Urothelium cell line (cell line): Measurements from ENCODE around the gene ALKBH5.
A peak's percentile ranks its signal among the peaks of the same experiment; 100 is the strongest.

Experiments used
- DNase-seq: peaks from one replicate; pipeline ENCODE4 v3.0.0; 2011; ENCODE audit warnings: low spot score, mixed read lengths
- FAIRE-seq: peaks from 2 replicates; lab custom pipeline; 2011; peaks lifted over from hg19 to GRCh38; lab: Jason Lieb, UNC

The ALKBH5 gene

DNA sequence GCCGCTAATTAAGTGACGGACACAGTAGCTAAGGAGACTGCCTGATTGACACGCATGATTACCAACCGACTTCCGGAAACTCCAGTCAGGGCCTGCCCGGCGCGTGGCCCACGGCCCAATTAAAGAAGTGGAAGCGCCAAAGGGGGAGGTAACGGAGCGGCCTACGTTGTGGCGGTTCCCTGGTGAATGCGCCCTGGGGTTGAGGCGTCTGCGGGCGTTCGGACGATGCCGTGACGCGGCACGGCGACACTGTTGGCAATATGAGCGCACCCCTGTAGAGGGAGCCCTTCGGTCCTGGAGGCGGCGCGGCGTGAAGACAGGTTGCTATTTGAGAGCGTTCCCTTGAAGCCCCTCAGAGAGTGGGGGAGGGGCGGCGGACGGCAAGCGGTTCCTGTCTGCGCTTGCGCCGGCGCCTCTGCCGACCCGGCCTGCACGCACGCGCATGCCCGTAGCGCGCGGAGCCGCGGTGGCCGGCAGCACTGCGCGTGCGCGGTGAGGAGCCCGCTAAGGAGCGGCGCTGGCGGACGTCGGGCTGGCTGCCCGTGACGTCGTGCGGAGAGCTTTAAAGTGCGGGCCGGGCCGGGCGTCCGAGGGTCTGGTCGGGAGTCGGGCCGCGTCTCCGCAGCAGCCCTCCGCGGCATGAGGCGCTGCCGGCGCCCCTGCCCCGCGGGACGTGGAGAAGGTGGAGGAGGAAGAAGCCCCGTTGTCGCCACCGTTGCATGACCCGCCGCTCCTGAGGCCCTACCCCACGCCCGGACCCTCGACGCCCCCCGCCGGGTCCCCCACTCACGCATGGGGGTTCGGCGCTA, at the start of gene ALKBH5:
ALKBH5 (plus strand) TSS at position 495 of the 809 bp plus-strand sequence. CDS start 416 bp downstream, outside the sequence.
- FAIRE-seq, result peak; percentile 70

DNA sequence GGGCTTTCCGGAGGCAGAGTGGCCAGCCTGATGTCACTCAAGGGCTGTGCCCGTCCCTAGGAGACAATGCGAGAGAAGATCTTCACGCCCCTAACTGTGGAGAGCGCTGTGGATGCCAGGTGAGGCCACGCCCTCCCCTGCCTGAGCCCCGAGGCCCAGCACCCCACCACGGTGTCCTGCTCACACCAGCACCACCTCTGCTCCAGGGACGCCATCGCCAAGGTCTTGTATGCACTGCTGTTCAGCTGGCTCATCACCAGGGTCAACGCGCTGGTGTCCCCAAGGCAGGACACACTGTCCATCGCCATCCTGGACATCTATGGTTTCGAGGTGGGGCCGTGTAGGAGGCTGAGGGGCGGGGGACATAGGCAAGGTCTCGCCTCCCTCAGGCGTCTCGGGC, 47.3 kb upstream of the ALKBH5 start:
- no peak for DNase-seq
- no peak for FAIRE-seq

More for the DNA sequence above, at the start of gene ALKBH5:
- DNase-seq, result peak; percentile 99

DNA sequence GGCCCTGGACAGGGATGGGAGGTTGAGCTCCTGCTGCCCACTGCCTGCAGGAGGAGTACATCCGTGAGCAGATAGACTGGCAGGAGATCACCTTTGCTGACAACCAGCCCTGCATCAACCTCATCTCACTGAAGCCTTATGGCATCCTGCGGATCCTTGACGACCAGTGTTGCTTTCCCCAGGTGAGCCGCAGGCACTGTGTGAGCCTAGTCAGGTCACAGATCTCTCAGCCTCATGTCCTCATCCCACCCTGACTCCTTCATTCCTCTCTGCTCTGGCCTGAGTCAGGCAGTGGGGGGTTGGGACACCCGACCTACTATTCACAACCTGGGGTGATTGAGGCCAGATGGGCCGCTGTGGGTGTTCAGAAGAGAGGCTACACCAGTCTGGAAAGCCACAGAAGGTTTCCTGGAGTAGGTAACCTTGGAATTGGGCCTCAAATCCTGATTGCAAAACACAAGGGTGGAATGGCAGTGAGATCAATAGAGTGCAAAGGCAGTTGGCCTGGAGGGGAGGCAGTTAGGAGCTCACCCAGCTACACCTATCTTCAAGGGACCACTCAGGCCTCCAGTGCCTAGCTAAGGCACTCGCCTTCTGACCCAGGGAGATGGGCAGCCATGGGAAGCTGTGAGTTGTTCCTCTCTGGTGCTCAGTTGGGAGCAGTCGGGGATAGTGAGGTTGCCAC, 45.4 kb upstream of the ALKBH5 start:
- FAIRE-seq (peak; percentile 37), DNase-seq (no peak)

- DNase-seq (no peak), FAIRE-seq (no peak)
Measured at GRCh38 chr17:18139092-18139491, 44.5 kb upstream of the ALKBH5 start.

DNA sequence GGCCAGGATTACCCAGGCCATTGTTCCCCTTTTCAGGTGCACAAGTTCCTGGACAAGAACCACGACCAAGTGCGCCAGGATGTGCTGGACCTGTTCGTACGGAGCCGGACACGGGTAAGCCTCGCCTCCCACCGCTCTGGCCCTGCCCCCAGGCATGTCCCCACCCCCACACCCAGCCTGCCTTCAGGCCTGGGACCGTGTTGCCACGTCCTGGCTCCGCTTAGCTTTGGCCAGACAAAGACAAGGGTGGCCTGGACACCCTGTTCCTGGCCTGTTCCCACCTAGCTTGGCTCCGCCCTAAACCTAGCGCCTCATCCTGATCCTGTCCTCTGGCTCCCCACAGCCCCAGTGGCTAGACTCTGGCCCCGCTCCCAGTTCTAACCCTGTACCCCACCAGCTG, 44.1 kb upstream of the ALKBH5 start:
- DNase-seq, result no peak
- FAIRE-seq, result no peak

DNA sequence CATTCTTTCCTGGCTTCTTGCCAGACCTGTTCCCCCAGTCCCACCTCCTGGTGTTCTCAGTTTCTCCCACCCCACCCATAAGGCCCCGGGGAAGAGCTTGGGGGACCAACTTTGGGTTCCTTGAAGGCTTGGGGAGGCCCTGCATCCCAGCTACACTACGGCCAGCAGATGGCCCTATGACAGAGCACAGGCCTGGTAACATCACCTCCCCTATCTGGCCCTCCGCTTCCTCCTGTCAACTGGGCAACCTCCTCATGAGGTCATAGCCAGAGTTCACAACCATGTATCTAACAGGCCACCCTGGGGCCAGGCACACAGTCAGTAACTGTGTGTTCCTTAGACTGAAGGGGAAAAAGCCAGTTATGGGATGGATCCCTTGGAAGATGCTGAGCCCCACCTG, 43.7 kb upstream of the ALKBH5 start:
- DNase-seq (no peak), FAIRE-seq (no peak)

DNA sequence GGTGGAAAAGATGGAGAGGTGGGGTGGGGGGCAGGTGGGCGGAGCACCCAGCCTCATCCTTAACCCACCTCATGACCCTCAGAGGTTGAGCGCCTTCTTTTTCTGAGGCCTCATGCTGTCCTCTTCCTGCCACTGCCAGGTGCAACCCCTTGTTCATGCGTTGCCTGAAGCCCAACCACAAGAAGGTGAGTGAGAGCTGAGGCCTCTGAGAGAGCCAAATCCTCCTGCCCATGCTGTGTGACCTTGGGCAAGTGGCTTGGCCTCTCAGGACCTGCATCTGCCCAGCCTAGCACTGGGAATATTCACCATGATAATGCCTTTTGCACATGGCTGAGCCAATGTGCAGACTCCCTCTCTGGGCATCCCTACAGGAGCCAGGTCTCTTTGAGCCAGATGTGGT, 43.0 kb upstream of the ALKBH5 start:
- no peak for DNase-seq
- FAIRE-seq, result no peak

- peak; percentile 35 for FAIRE-seq
- peak; percentile 57 for DNase-seq
Measured at GRCh38 chr17:18141210-18141803, 42.3 kb upstream of the ALKBH5 start.

DNA sequence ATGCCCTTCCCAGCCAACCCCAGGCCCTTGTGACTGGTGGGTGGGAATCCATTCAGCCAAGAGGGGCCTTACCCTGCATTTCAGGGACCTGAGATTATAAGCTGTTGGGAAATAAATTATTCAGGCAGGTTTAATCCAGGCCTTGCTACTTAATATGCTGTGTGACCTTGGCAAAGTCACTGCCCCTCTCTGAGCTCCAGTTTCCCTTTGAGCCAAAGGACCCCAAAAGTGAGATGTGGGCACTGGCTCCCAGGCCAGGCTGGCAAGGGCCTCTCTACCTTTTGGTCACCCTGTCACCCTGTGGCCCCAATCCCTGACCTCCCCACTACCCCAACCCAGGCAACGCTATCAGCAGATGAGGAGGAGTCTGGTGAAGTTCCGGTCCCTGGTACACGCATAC, 41.2 kb upstream of the ALKBH5 start:
- no peak for DNase-seq
- FAIRE-seq, result no peak

DNA sequence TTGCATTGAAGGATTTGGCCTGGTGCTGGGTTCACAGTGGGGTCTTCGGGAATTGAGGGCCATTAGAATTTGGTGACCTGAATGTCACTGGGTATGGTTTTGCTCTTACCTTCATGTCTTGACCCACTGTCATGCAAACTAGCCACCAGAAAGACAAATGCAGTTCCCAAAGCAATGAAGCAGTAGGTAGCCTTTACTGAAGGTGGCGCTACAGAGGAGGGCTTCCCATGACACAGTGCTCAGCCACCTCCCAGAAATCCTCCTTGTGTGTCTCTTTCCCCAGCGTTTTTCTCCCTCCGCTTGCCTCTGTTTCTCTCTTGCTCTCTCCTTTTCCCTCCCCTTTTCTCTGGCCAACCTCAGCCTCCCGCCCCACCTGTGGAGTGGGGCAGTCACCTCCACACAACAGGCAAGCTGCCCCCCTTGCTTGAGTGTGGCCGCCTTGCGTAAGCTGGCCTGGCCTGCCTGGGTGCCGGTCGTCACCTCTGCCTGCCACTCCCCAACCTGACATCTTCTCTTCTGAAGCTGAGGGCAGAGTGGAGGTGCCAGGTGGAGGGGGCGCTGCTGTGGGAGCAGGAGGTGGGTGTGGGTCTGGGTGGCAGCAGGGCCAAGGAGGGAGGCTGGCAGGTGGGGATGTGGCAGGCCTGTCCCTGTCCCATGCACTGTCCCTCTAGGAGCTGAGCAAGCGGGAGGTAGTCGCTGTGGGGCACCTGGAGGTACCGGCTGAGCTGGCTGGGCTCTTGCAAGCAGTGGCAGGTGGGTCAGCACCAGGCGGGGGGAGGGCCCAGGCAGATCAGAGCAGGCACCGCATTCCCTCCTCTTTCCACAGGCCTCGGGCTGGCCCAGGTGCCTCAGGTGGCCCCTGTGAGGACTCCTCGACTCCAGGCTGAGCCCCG, 40.3 kb upstream of the ALKBH5 start:
- DNase-seq, result no peak

GRCh38 chr17:18144261-18144660, 39.4 kb upstream of the ALKBH5 start:
- no peak for FAIRE-seq
- DNase-seq, result no peak

More for the DNA sequence above, 40.3 kb upstream of the ALKBH5 start:
- FAIRE-seq, result no peak

GRCh38 chr17:18144855-18145254, 38.8 kb upstream of the ALKBH5 start:
- DNase-seq, result no peak

GRCh38 chr17:18145811-18146210, 37.8 kb upstream of the ALKBH5 start:
- FAIRE-seq, result no peak
- DNase-seq, result no peak

More at GRCh38 chr17:18144855-18145254, 38.8 kb upstream of the ALKBH5 start:
- no peak for FAIRE-seq

- FAIRE-seq, result no peak
- no peak for DNase-seq
Measured at GRCh38 chr17:18146259-18146658, 37.4 kb upstream of the ALKBH5 start.

- DNase-seq, result no peak
- FAIRE-seq, result no peak
Measured at GRCh38 chr17:18146980-18147379, 36.6 kb upstream of the ALKBH5 start.

- DNase-seq, result no peak
- FAIRE-seq, result no peak
Measured at GRCh38 chr17:18148586-18148985, 35.0 kb upstream of the ALKBH5 start.

GRCh38 chr17:18151290-18151689, 32.3 kb upstream of the ALKBH5 start:
- FAIRE-seq (no peak), DNase-seq (no peak)

- FAIRE-seq (no peak), DNase-seq (no peak)
Measured at GRCh38 chr17:18155179-18155578, 28.4 kb upstream of the ALKBH5 start.

DNA sequence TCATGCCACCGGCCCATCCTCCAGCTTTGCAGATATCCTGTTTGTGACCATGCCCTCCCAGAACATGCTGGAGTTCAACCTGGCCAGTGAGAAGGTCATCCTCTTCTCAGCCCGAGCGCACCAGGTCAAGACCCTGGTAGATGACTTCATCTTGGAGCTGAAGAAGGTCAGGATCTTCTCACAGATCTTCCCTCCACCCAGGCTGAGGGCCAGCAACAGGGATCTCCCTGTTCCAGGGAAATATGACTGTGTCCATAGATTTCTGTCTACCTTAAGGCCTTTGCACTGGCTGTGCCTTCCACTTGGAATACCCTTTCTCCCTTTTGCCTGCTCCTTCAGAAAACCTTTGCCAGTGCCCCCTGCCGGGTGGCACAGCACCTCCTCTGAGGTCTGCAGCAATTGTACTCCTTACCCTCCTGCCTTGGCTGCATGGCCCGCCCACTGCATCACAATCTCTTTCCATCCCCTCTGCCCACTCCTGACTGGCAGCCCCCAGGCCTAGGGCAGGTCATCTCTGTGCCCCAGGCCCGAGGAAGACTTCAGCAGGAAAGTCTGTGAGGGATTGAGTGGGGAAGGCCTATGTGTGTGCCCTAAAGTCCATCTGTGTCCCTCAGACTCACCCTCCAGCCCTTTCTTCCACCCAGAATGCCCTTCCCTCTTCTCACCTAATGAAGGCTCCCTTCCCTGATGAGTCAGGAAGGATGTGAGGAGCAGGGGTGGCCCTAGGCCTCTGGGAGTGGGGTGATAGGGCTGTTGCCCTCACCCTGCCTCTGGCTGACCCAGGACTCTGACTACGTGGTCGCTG, 27.3 kb upstream of the ALKBH5 start:
- no peak for FAIRE-seq
- no peak for DNase-seq

DNA sequence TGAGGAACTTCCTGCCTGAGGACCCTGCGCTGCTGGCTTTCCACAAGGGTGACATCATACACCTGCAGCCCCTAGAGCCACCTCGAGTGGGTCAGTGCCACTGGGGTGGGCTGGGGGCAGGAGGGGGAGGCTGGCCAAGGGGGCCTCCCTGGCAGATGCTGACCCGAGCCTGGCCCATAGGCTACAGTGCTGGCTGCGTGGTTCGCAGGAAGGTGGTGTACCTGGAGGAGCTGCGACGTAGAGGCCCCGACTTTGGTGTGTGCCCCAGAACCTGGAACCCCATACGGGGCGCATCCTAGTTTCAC, 26.7 kb upstream of the ALKBH5 start:
- FAIRE-seq (no peak), DNase-seq (no peak)
